ENCODE measurements around the gene SAMD4B. TPM values are rescaled to one million over a fixed set of nuclear protein-coding genes. Genes with fewer than 3 reads are reported as not detected.

SAMD4B gene, protein sequence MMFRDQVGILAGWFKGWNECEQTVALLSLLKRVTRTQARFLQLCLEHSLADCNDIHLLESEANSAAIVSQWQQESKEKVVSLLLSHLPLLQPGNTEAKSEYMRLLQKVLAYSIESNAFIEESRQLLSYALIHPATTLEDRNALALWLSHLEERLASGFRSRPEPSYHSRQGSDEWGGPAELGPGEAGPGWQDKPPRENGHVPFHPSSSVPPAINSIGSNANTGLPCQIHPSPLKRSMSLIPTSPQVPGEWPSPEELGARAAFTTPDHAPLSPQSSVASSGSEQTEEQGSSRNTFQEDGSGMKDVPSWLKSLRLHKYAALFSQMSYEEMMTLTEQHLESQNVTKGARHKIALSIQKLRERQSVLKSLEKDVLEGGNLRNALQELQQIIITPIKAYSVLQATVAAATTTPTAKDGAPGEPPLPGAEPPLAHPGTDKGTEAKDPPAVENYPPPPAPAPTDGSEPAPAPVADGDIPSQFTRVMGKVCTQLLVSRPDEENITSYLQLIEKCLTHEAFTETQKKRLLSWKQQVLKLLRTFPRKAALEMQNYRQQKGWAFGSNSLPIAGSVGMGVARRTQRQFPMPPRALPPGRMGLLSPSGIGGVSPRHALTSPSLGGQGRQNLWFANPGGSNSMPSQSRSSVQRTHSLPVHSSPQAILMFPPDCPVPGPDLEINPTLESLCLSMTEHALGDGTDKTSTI
- 39.6 and 63.2 TPM in 2 replicates for total RNA-seq (2014; rRNA removed; shearing (Covaris generic); ENCODE audit: low replicate concordance)

GRCh38 chr19:39341719-39342604 lies at the start of gene SAMD4B:
Gene SAMD4B, plus strand, starts transcription at chr19:39342421. Its CDS starts 14,473 bp downstream, at chr19:39356894.
- in situ Hi-C loops (cut with HindIII; ENCODE audit: low pct_unique_long_range_greater_than_20kb, low sequenced_read_pairs) = loop anchor here (5.0 kb wide), 1 partner anchor 50 kb away; the partner anchor contains the start of genes MED29 and PAF1
- DNase-seq (ENCODE audit: low read depth) = peak; percentile 97

- in situ Hi-C loops (cut with HindIII; ENCODE audit: low pct_unique_long_range_greater_than_20kb, low sequenced_read_pairs) = no loop called here
- DNase-seq (ENCODE audit: low read depth) = no peak
Observed at GRCh38 chr19:39293394-39293793, 48.8 kb upstream of the SAMD4B start.

DNA sequence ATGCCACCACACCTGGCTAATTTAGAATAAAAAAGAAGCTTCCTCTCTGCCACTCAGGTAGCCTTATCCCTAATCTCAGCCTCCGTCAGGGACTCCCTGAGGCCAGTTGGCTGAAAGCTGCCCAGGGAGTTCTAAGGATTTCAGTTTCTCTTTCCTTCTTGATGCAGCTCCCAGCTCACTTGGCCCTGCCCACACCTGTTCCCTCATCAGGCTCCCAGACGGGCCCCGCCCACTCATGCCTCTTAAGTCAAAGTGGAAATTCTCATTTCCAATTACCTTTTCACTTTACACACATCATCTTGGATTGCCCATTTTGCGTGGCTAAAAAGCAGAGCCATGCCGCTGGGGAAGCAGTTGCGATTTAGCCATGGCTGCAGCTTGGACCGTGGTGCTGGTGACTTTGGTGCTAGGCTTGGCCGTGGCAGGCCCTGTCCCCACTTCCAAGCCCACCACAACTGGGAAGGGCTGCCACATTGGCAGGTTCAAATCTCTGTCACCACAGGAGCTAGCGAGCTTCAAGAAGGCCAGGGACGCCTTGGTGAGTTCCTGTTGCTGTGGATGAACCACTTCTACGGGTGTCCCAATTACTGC lies 46.1 kb upstream of the SAMD4B start, which contains the start of gene IFNL1:
Gene IFNL1 (plus strand): TSS at position 353 of the 591 bp plus-strand sequence. CDS start 15 bp downstream, at position 368.
- in situ Hi-C loops (cut with HindIII; ENCODE audit: low pct_unique_long_range_greater_than_20kb, low sequenced_read_pairs) = no loop called here
- DNase-seq (ENCODE audit: low read depth) = no peak

DNA sequence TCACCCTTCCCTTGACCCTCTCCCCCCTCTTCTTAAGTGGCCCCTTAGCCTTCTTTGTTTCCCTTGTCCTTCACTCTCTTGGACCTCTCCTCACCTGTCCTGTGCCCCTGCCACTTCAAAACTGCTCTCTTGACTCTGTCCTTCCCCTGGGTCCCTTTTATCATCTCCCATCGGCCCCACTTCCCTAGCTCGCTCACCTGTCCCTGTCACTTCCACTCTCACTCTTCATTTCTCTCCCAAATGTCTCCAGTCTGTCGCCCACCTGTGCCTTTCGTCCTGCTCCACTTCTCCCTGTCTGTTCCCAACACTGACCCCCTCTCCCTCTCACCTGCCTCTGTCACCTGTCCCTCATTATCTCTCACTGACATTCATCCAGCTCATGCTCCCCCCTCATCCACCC lies 45.3 kb upstream of the SAMD4B start:
- in situ Hi-C loops (cut with HindIII; ENCODE audit: low pct_unique_long_range_greater_than_20kb, low sequenced_read_pairs) = no loop called here
- DNase-seq (ENCODE audit: low read depth) = no peak

GRCh38 chr19:39297931-39298634 lies 44.1 kb upstream of the SAMD4B start:
- in situ Hi-C loops (cut with HindIII; ENCODE audit: low pct_unique_long_range_greater_than_20kb, low sequenced_read_pairs) = no loop called here
- no peak for DNase-seq (ENCODE audit: low read depth)

- in situ Hi-C loops (cut with HindIII; ENCODE audit: low pct_unique_long_range_greater_than_20kb, low sequenced_read_pairs) = no loop called here
- no peak for DNase-seq (ENCODE audit: low read depth)
Observed at GRCh38 chr19:39299404-39299803, 42.8 kb upstream of the SAMD4B start.

GRCh38 chr19:39299832-39300231 lies 42.4 kb upstream of the SAMD4B start:
- in situ Hi-C loops (cut with HindIII; ENCODE audit: low pct_unique_long_range_greater_than_20kb, low sequenced_read_pairs) = no loop called here
- DNase-seq (ENCODE audit: low read depth) = no peak

DNA sequence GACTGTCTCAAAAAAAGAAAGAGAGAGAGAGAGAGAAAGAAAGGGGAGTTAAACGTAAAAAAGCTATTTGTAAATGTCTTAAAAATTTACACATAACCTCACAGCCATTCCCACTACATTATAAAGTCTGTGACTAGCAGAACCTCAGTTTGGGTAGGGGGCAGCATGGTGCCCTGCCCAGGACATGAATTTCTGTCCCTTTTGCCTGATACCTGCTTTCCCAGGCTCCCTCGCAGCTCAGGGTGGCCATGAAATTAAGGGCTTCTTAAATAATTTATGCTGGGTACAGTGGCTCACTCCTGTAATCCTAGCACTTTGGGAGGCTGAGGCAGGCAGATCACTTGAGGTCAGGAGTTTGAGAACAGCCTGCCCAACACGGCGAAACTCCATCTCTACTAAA lies 41.2 kb upstream of the SAMD4B start:
- no peak for DNase-seq (ENCODE audit: low read depth)
- in situ Hi-C loops (cut with HindIII; ENCODE audit: low pct_unique_long_range_greater_than_20kb, low sequenced_read_pairs) = no loop called here

- no peak for DNase-seq (ENCODE audit: low read depth)
- in situ Hi-C loops (cut with HindIII; ENCODE audit: low pct_unique_long_range_greater_than_20kb, low sequenced_read_pairs) = no loop called here
Observed at GRCh38 chr19:39301562-39301961, 40.7 kb upstream of the SAMD4B start.

- in situ Hi-C loops (cut with HindIII; ENCODE audit: low pct_unique_long_range_greater_than_20kb, low sequenced_read_pairs) = no loop called here
- DNase-seq (ENCODE audit: low read depth) = no peak
Observed at GRCh38 chr19:39303373-39304184, 38.6 kb upstream of the SAMD4B start.

- in situ Hi-C loops (cut with HindIII; ENCODE audit: low pct_unique_long_range_greater_than_20kb, low sequenced_read_pairs) = no loop called here
- no peak for DNase-seq (ENCODE audit: low read depth)
Observed at GRCh38 chr19:39304185-39304513, 38.1 kb upstream of the SAMD4B start.

DNA sequence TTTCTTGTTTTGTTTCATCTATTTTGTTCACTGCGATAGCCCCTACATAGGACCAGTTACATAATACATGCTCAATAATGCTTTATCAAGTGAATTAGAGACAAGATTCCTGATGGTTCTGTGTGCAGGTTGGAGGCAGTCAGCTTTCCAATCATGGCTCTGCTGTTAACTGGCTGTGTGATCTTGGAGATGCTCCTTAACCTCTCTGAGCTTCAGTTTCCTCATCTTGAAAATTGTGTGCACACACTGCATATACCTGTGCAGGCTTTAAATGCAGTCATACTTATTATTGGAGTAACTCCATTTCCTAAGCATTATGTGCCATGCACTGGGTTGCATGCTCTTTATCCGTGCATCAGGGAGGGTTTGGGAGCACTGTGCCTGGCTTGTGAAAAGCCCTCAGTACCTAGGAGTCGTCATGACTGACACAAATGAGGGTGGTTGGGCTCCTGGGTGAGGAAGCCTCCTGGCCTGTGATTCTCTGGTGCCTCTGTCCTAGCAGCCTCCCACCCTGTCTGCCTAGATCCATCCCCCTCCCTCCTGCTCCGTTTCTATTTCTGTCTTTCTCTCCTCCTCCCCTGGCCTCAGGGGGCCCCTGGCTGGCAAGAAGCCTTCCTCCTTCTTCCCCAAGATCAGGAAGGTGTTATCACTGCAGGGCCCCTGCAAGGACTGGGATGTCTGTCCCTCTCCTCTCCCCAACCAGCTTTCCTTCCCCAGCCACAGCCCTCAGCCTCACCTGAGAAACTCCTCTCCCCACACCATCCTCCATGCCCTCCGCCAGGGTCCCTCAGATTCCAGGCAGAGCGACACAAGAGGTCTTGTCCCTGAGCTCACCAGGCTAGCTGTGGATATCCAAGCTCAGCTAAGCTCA lies 37.3 kb upstream of the SAMD4B start:
- in situ Hi-C loops (cut with HindIII; ENCODE audit: low pct_unique_long_range_greater_than_20kb, low sequenced_read_pairs) = no loop called here
- no peak for DNase-seq (ENCODE audit: low read depth)

DNA sequence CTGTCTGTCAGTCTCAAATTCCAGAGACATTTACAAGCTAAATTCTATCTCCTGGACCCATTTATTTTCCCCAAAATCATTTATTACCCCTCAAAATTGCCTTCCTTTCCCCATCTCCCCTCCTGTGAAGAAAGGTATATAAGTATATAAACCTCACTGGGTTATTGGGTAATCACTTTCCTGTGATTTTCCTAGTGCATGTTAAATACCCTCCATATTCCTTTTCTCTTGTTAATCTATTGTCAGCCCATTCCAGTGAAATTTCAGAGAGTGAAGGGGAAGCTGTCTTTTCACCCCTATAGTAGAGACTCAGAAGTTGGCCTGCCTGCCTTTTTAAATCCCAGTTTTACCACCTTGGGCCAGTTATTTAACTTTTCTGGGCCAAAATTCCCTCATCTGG lies 36.1 kb upstream of the SAMD4B start:
- in situ Hi-C loops (cut with HindIII; ENCODE audit: low pct_unique_long_range_greater_than_20kb, low sequenced_read_pairs) = no loop called here
- DNase-seq (ENCODE audit: low read depth) = no peak

- in situ Hi-C loops (cut with HindIII; ENCODE audit: low pct_unique_long_range_greater_than_20kb, low sequenced_read_pairs) = no loop called here
Observed at GRCh38 chr19:39307046-39307821, 35.0 kb upstream of the SAMD4B start.

GRCh38 chr19:39307822-39308530 lies 34.2 kb upstream of the SAMD4B start:
- in situ Hi-C loops (cut with HindIII; ENCODE audit: low pct_unique_long_range_greater_than_20kb, low sequenced_read_pairs) = no loop called here
- DNase-seq (ENCODE audit: low read depth) = no peak

More at GRCh38 chr19:39307046-39307821, 35.0 kb upstream of the SAMD4B start:
- DNase-seq (ENCODE audit: low read depth) = no peak
